Trophoblast cell (in vitro differentiated cells and primary cell): ENCODE data around the gene BCL7C.

Experiments
- DNase-seq, 2 donors: peaks; one replicate each; pipeline ENCODE4 v3.0.0-alpha.2; 2016
- H2AFZ ChIP-seq: 2 replicates; pipeline ENCODE4 v1.6.1; 2013; ENCODE audit warnings: low read length, moderate library complexity, mild to moderate bottlenecking; ENCODE audit not compliant: insufficient read depth, poor library complexity
- H2AK5ac ChIP-seq: 2 replicates; pipeline ENCODE4 v1.6.1; 2013; ENCODE audit warnings: mild to moderate bottlenecking, low read length
- H2BK120ac ChIP-seq: 2 replicates; pipeline ENCODE4 v1.6.1; 2013; ENCODE audit warnings: low read length, mild to moderate bottlenecking, moderate library complexity; ENCODE audit not compliant: insufficient read depth, poor library complexity
- H2BK12ac ChIP-seq: 2 replicates; pipeline ENCODE4 v1.6.1; 2013; ENCODE audit warnings: mild to moderate bottlenecking, low read length, moderate library complexity
- H2BK5ac ChIP-seq: 2 replicates; pipeline ENCODE4 v1.6.1; 2013; ENCODE audit warnings: low read length, low read depth, moderate library complexity, mild to moderate bottlenecking; ENCODE audit not compliant: poor library complexity
- H3K14ac ChIP-seq: 2 replicates; pipeline ENCODE4 v1.6.1; 2013; ENCODE audit warnings: mild to moderate bottlenecking, low read length
- H3K18ac ChIP-seq: 2 replicates; pipeline ENCODE4 v1.6.1; 2013; ENCODE audit warnings: mild to moderate bottlenecking, low read length
- H3K23ac ChIP-seq: 2 replicates; pipeline ENCODE4 v1.6.1; 2013; ENCODE audit warnings: low read length
- H3K27ac ChIP-seq: 2 replicates; pipeline ENCODE4 v1.5.1; 2013; ENCODE audit warnings: low read depth, mild to moderate bottlenecking, inconsistent platforms, low read length, moderate library complexity
- H3K27me3 ChIP-seq: 2 replicates; pipeline ENCODE4 v1.6.1; 2013; ENCODE audit warnings: inconsistent platforms, mild to moderate bottlenecking, low read length, moderate library complexity; ENCODE audit not compliant: insufficient read depth
- H3K36me3 ChIP-seq, 2 experiments: 1 replicate in 1 of 2; 2 replicates in 1 of 2; pipeline ENCODE4 v1.6.1; 2013; ENCODE audit warnings: low read length in 2 of 2, mild to moderate bottlenecking in 2 of 2, moderate library complexity in 1 of 2; ENCODE audit not compliant: insufficient read depth in 2 of 2, control insufficient read depth in 1 of 2
- H3K4ac ChIP-seq: 2 replicates; pipeline ENCODE4 v1.6.1; 2013; ENCODE audit warnings: low read depth, mild to moderate bottlenecking, low read length, moderate library complexity
- H3K4me1 ChIP-seq, 2 experiments: 1 replicate in 1 of 2; 2 replicates in 1 of 2; pipeline ENCODE4 v1.6.1; 2013; ENCODE audit warnings: low read length in 2 of 2, mild to moderate bottlenecking in 2 of 2, moderate library complexity in 1 of 2; ENCODE audit not compliant: insufficient read depth in 2 of 2, control insufficient read depth in 1 of 2
- H3K4me2 ChIP-seq: 2 replicates; pipeline ENCODE4 v1.6.1; 2013; ENCODE audit warnings: inconsistent platforms, mild to moderate bottlenecking, low read length, moderate library complexity
- H3K4me3 ChIP-seq: 2 replicates; pipeline ENCODE4 v1.5.1; 2013; ENCODE audit warnings: mild to moderate bottlenecking, low read depth, low read length, inconsistent platforms
- H3K79me1 ChIP-seq: one replicate; pipeline ENCODE4 v1.6.1; 2013; ENCODE audit warnings: low read length
- H3K79me2 ChIP-seq: 2 replicates; pipeline ENCODE4 v1.6.1; 2013; ENCODE audit warnings: low read length, mild to moderate bottlenecking; ENCODE audit not compliant: control insufficient read depth, insufficient read depth, poor library complexity
- H3K9ac ChIP-seq: 2 replicates; pipeline ENCODE4 v1.6.1; 2013; ENCODE audit warnings: mild to moderate bottlenecking, low read length
- H3K9me3 ChIP-seq: 2 replicates; pipeline ENCODE4 v1.6.1; 2013; ENCODE audit warnings: low read depth, mild to moderate bottlenecking, control low read depth, inconsistent platforms, low read length; ENCODE audit not compliant: insufficient read depth
- H4K12ac ChIP-seq: 2 replicates; pipeline ENCODE4 v1.6.1; 2013; ENCODE audit warnings: low read depth, mild to moderate bottlenecking, low read length, moderate library complexity
- H4K8ac ChIP-seq: 2 replicates; pipeline ENCODE4 v1.6.1; 2013; ENCODE audit warnings: low read depth, mild to moderate bottlenecking, low read length, moderate library complexity
- H4K91ac ChIP-seq: one replicate; pipeline ENCODE4 v1.6.1; 2013; ENCODE audit warnings: low read depth, mild to moderate bottlenecking, low read length, moderate library complexity
- WGBS: extraction: QIAGEN DNeasy Blood & Tissue Kit; methylation state at CpG from one replicate; pipeline ENCODE4 v1.1.7; 2013; ENCODE audit warnings: missing lambda C conversion rate; ENCODE audit not compliant: insufficient read length, insufficient coverage; ENCODE audit errors: extremely low coverage; 5-methylcytosine and 5-hydroxymethylcytosine counted together

Gene BCL7C

GRCh38 chr16:30876867-30877266 lies 17.0 kb downstream of the BCL7C start:
- no peak overlapping the region for H3K27ac ChIP-seq

GRCh38 chr16:30875871-30876801 lies 17.7 kb downstream of the BCL7C start:
- peak overlapping the region; percentile 87 for H3K18ac ChIP-seq
- peak overlapping the region; percentile 5 for H3K23ac ChIP-seq
- peaks cover 8 to 16% of the 10 kb centered on the region in 2 experiments for H3K4me1 ChIP-seq
- no peaks in the 10 kb centered on the region for H3K9me3 ChIP-seq
- WGBS, result no CpG with 5 or more reads among the region's 12 CpGs
- peak overlapping the region; percentile 39 for H2BK120ac ChIP-seq
- H3K36me3 ChIP-seq, result peaks cover 4 to 6% of the 10 kb centered on the region in 2 experiments
- H3K9ac ChIP-seq, result peak overlapping the region; percentile 59
- DNase-seq, result peak; percentile 88 to 92
- H3K4me2 ChIP-seq, result peak overlapping the region; percentile 89
- H3K14ac ChIP-seq, result peak overlapping the region; percentile 90
- H4K91ac ChIP-seq, result peak overlapping the region; percentile 93
- peak overlapping the region; percentile 97 for H4K12ac ChIP-seq
- H3K4ac ChIP-seq, result peak overlapping the region; percentile 87
- no peak overlapping the region for H2AFZ ChIP-seq
- H3K79me2 ChIP-seq, result peaks cover 10% of the 10 kb centered on the region
- no peaks in the 10 kb centered on the region for H3K27me3 ChIP-seq
- peak overlapping the region; percentile 61 for H3K4me3 ChIP-seq
- H2BK12ac ChIP-seq, result peak overlapping the region; percentile 74
- peak overlapping the region; percentile 96 for H4K8ac ChIP-seq
- H2BK5ac ChIP-seq, result peak overlapping the region; percentile 21
- H3K79me1 ChIP-seq, result peaks cover 15% of the 10 kb centered on the region
- peak overlapping the region; percentile 93 for H2AK5ac ChIP-seq
- peak overlapping the region; percentile 83 for H3K27ac ChIP-seq

More at GRCh38 chr16:30876867-30877266, 17.0 kb downstream of the BCL7C start:
- Histone ChIP-seq H3K27me3 (no peaks in the 10 kb centered on the region), H3K79me2 (peaks cover 10% of the 10 kb centered on the region), H4K91ac (no peak overlapping the region), H3K18ac (no peak overlapping the region), H2BK120ac (no peak overlapping the region), H3K36me3 (peaks cover 6% of the 10 kb centered on the region in 2 experiments), H3K9ac (peak overlapping the region; percentile 12), H3K23ac (no peak overlapping the region), H3K4me2 (peak overlapping the region; percentile 89), H2AFZ (no peak overlapping the region), H3K4me1 (peaks cover 8 to 16% of the 10 kb centered on the region in 2 experiments), H3K9me3 (no peaks in the 10 kb centered on the region), H3K14ac (no peak overlapping the region), H3K4me3 (no peak overlapping the region), H3K4ac (no peak overlapping the region), H2AK5ac (no peak overlapping the region), H4K12ac (no peak overlapping the region), H2BK12ac (no peak overlapping the region), H3K79me1 (peaks cover 15% of the 10 kb centered on the region), H2BK5ac (no peak overlapping the region), H4K8ac (no peak overlapping the region)
- DNase-seq, result peak in 1 of 2 donors; percentile 42
- WGBS, result no CpG with 5 or more reads among the region's 5 CpGs

DNA sequence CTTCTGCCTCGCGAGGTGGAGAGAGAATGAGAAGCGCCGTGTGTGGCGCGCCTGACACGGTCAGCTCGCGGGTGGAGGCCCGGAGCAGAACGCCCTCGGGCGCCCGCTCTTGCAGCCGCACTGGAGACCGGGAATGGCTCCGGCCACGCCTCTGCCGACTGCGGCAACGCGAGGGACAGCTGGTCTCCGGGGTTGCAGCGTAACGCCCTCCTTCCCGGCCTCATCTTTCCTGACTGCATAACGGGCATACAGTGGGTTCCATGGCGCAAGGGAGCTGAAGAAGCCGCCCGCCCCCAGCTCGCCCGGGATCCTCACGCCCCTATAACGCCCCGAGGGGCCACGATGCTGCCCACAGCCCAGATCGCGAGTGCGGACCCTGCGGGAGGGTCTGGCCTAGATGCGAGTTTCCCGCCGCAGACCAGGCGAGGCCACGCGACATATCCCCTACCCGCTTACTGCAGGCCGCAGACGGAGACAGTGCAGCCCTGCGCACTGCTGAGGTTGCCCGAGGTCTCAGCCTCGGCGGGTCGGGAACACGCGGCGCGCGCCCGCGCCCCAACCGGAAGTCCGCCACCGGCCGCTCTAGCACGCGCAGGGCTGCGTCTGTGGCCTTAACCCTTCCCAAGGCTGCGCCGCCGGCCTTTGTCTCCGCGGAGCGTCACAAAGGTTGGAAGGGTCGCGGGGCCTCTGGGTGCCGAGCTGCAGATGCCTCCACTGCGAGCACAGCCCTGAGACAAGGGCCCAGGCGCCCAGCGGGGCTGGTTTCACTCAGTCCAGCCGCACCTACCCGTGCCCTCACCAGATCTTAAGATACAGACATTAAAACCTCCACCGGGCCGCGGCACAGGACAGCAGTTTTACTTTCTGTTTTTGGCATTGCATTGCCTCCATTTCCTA lies 18.8 kb downstream of the BCL7C start:
- peak overlapping the region; percentile 87 for H2BK120ac ChIP-seq
- H2AK5ac ChIP-seq, result peak overlapping the region; percentile 22
- peak overlapping the region; percentile 92 for H3K14ac ChIP-seq
- peak overlapping the region; percentile 88 for H3K18ac ChIP-seq
- H3K23ac ChIP-seq, result no peak overlapping the region
- peaks cover 4 to 6% of the 10 kb centered on the region in 2 experiments for H3K36me3 ChIP-seq
- H3K4me3 ChIP-seq, result peak overlapping the region; percentile 83
- peak overlapping the region; percentile 43 for H3K4ac ChIP-seq
- H4K12ac ChIP-seq, result peak overlapping the region; percentile 78
- H3K9ac ChIP-seq, result peak overlapping the region; percentile 91
- no peaks in the 10 kb centered on the region for H3K27me3 ChIP-seq
- peak overlapping the region; percentile 89 for H3K4me2 ChIP-seq
- WGBS, result no CpG with 5 or more reads among the region's 85 CpGs
- H3K79me2 ChIP-seq, result peaks cover 10% of the 10 kb centered on the region
- peaks cover 15% of the 10 kb centered on the region for H3K79me1 ChIP-seq
- H2BK12ac ChIP-seq, result no peak overlapping the region
- H4K91ac ChIP-seq, result peak overlapping the region; percentile 93
- H3K4me1 ChIP-seq, result peaks cover 8 to 16% of the 10 kb centered on the region in 2 experiments
- no peaks in the 10 kb centered on the region for H3K9me3 ChIP-seq
- H2AFZ ChIP-seq, result peak overlapping the region; percentile 71
- peak overlapping the region; percentile 96 for H4K8ac ChIP-seq
- H3K27ac ChIP-seq, result peak overlapping the region; percentile 83
- peak overlapping the region; percentile 81 for H2BK5ac ChIP-seq
- peak; percentile 91 to 92 for DNase-seq

GRCh38 chr16:30874244-30874820 lies 19.5 kb downstream of the BCL7C start:
- no peak overlapping the region for H2BK12ac ChIP-seq
- peak overlapping the region; percentile 93 for H4K91ac ChIP-seq
- peak overlapping the region; percentile 87 for H2BK120ac ChIP-seq
- H3K36me3 ChIP-seq, result peaks cover 4 to 6% of the 10 kb centered on the region in 2 experiments
- peak overlapping the region; percentile 90 for H3K9ac ChIP-seq
- H3K4me3 ChIP-seq, result peak overlapping the region; percentile 83
- H3K79me2 ChIP-seq, result peaks cover 10% of the 10 kb centered on the region
- H3K18ac ChIP-seq, result peak overlapping the region; percentile 88
- H3K27me3 ChIP-seq, result no peaks in the 10 kb centered on the region
- H4K12ac ChIP-seq, result peak overlapping the region; percentile 67
- no CpG with 5 or more reads among the region's 23 CpGs for WGBS
- H3K9me3 ChIP-seq, result no peaks in the 10 kb centered on the region
- peaks cover 15% of the 10 kb centered on the region for H3K79me1 ChIP-seq
- H2BK5ac ChIP-seq, result peak overlapping the region; percentile 21
- peak; percentile 75 to 78 for DNase-seq
- H3K4me1 ChIP-seq, result peaks cover 8 to 16% of the 10 kb centered on the region in 2 experiments
- no peak overlapping the region for H3K23ac ChIP-seq
- H3K14ac ChIP-seq, result peak overlapping the region; percentile 86
- peak overlapping the region; percentile 89 for H3K4me2 ChIP-seq
- H3K27ac ChIP-seq, result peak overlapping the region; percentile 83
- H2AFZ ChIP-seq, result peak overlapping the region; percentile 55
- peak overlapping the region; percentile 87 for H4K8ac ChIP-seq
- H2AK5ac ChIP-seq, result no peak overlapping the region
- H3K4ac ChIP-seq, result peak overlapping the region; percentile 23
